ENCODE measurements around the gene SDS.

Gene SDS

GRCh38 chr12:113403435-113404415, at the start of gene SDS:
Gene SDS (minus strand): TSS chr12:113403887. CDS start chr12:113399708, 4,179 bp downstream.
- DNase-seq = no peak

DNA sequence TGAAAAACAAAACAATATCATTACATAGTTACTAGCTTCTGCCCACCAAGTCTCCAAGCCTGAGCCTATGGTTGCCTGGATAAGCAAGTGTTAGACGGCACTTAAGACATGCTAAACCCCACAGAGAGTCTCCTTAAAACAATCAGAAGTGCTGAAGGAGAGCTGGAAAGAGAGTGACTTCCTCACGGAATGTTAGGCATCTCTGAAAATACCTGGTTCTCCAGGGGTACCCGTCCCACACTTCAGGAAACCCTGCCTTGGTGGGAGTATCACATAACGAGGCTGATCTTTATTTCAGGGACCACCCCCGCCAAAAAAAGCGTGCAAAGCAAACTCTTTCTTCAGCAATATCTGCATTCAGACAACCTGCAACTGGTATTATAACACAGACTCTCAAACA, 49.6 kb upstream of the SDS start:
- DNase-seq = no peak

DNA sequence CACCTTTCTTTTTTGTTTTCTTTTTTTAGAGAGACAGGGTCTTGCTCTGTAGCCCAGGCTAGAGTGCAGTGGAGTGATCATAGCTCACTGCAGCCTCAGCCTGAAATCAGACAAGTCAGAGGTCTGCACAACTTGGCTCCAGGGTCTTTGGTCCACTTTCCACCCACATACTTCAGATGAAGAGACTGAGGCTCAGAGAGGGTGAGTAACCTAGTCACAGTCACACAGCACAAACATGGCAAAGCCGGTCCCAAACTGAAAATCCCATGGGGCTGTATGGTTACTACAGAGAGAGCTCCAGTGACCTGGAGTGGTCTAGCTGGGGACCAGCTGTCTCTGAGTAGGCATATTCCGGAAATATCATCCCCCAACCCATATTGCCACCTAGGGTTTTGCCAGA, 48.8 kb upstream of the SDS start:
- DNase-seq = no peak

DNA sequence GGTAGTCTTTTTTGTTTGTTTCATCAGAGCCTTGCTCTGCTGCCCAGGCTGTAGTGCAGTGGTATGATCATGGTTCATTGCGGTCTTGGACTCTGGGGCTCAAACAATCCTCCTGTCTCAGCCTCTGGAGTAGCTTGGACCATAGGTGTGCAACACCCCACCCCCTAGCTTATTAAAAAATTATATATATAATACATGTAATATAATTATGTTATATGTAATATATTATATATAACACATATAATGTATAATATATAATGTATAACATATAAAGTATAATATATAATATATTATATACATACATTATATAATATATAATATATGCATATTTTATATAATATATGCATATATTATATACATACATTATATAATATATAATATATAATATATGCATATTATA, 46.2 kb upstream of the SDS start:
- no peak for DNase-seq

DNA sequence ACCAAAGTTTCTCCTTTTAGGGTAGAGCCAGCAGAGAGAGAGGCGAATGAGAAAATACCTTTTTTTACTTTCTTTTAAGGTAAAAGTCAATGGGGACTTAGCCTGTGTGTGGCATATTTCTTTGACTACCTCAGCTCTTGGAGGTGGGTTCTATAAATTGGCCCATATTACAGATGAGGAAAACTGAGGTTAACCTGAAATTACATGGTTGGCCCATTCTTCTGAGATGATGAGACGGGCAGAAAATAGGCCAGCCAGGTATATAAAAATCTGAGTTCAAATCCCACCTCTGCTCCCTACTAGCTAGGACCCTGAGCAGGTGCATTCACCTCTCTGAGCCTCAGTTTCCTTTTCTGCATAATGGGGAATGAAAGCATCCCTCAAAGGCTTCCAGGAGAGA, 45.6 kb upstream of the SDS start:
- no peak for DNase-seq

DNA sequence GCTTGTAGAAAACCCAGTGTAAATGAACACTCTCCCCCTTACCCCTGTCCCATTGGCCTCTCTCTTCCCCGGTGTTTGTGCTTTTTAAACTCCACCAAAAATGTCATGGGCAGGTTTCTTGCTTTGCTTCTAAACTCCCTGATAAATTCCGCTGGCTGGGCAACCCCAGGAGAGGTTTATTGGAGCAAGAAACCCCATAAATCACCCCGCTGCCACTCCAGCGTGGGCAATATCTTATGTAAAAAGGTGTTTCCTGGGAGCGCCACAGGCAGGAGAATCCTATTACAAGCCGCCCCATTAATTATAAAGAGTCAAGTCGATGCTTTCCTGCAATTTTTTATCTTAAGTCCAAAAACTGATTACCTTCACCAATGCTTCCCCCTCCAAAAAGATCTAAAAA, 45.2 kb upstream of the SDS start:
- no peak for DNase-seq

GRCh38 chr12:113445544-113446171, 42.0 kb upstream of the SDS start:
- DNase-seq = no peak

- DNase-seq = no peak
Observed at GRCh38 chr12:113443030-113443539, 39.4 kb upstream of the SDS start.

DNA sequence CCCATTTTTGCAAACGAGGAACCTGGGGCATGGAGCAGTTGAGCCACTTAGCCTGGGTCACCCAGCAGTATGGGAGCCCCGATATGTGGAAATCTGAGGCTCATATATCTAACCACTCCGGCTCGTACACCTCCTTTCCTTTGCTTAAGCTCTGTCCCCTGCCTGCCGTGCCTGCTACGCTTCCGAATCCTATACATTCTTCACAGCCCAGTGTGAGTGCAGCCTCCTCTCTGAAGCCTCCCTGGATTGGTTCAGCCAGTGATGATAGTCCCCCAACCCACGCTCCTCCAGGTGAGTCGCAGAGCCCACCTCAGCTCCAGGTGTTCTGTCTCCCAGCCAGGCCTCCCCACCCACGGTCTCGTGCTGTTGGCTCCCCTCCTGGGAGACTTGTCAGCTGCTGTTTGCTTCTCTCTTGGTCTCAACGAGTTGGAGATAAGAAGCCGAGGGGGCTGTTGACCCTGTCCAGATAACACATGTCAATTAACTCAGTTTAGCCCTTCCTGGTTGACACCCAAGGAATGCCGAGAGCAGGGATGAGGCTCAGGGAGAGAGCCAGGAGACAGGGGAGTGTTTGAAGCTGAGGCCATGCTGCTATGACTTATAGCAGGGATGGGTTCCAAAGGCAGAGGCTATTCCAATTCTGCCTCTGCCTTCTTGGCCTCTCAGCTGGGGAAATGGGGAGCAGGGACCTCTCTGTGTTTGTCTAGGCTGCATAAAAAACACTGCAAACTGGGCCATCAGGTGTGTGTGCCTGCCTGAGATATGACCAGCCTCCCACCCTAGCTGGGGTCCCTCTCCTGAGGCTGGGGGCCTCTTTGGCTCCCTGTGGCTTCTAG, 37.5 kb upstream of the SDS start:
- no peak for DNase-seq

GRCh38 chr12:113440336-113440735, 36.6 kb upstream of the SDS start:
- DNase-seq = no peak

DNA sequence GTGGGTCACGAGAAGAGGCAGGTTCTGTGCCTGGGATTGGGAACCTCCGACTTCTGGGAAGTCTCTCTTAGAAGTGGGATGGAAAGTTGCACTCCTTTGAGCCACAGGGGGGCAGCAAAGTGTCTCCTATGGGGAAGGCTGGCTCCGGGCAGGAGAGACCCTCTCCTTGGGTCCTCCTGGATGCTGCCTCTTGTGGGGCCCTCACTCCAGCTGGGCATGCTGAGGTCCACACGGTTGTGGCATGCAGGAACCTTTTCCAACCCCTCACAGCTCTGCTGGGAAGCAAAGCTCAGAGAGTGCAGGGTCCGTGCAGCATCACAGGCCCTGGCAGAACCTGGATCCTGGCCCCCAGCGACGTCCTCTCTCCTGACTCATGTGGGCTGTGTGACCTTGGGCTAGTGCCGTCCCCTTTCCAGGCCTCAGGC, 35.9 kb upstream of the SDS start:
- DNase-seq = no peak

- no peak for DNase-seq
Observed at GRCh38 chr12:113439301-113439597, 35.6 kb upstream of the SDS start.

DNA sequence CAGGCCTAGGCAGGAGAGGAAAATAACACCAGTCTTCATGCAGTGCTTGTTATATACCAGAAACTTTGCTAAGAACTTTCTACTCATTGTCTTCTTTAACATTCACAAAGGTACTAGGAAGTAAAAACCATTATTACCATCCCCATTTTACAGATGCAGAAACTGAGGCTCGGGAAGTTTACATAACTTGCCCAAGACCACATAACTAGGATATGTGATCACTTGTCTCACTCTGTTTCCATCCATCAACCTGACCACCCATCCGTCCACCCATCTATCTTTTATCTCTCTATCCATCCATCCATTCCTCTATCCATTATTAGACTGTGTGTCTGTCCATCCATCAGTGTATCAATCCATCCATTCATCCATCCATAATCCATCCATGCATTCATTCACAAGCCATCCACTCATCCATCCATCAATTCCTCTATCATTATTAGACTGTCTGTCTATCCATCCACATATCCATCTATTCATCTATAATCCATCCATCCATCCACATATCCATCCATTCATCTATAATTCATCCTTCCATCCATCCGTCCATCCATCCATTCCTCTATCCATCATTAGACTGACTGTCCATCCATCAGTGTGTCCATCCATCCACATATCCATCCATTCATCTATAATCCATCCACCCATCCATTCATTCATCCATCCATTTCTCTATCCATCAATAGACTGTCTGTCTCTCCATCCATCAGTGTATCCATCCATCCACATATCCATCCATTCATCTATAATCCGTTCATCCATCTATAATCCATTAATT, 35.0 kb upstream of the SDS start:
- DNase-seq = no peak

GRCh38 chr12:113437729-113438100, 34.0 kb upstream of the SDS start:
- no peak for DNase-seq

GRCh38 chr12:113436993-113437728, 33.5 kb upstream of the SDS start:
- no peak for DNase-seq

- DNase-seq = no peak
Observed at GRCh38 chr12:113436586-113436985, 32.9 kb upstream of the SDS start.

DNA sequence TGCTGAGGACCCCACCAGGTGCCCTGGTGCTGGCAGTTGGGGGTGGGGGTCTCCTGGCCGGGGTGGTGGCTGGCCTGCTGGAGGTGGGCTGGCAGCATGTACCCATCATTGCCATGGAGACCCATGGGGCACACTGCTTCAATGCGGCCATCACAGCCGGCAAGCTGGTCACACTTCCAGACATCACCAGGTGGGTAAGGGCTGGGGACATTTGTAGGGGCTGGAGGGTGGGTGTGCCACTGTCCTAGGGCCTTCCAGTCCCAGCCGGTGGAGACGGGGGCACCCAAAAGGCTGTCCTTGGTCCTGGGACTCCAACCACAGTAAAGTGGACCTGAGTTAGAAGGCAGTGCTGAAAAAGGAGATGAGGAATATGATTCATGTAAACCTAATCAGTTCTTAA, 31.7 kb upstream of the SDS start:
- DNase-seq = no peak

DNA sequence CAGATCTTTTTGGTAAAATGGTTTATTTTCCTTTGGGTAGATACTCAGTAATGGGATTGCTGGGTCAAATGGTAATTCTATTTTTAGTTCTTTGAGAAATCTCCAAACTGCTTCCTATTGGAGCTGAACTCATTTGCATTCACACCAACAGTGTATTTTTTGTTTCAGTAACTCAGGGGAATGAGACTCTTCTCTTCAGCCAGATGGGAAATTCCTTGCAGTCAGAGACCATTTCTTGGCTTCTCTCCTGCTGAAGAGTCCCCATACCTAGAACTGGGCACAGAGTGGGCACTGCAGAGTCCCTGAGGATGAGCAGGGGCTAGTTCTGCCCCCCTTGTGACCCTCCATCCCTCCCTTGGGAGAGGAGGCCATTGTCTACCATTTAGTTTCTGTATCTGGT, 29.3 kb upstream of the SDS start:
- no peak for DNase-seq

GRCh38 chr12:113428482-113428881, 24.8 kb upstream of the SDS start:
- DNase-seq = no peak

DNA sequence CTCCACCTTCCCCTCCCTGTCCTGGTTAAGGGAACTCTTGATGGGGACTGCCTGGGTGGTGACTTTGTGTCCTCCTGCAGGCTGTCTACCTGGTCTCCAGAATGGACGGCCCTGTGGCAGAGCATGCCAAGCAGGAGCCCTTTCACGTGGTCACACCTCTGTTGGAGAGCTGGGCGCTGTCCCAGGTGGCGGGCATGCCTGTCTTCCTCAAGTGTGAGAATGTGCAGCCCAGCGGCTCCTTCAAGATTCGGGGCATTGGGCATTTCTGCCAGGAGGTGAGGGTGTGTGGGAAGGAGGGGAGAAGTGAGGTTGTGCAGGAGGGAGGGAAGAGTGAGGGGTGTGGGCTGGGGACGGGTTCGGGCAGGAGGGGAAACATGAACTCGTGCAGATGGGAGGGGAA, 24.2 kb upstream of the SDS start:
- DNase-seq = no peak

GRCh38 chr12:113425960-113426453, 22.3 kb upstream of the SDS start:
- DNase-seq = no peak

Measured in activated CD4-positive, alpha-beta T cell treated with anti-CD3 and anti-CD28 coated beads for 4 hours (primary cell).